ENCODE results near the gene TMEM179. TPM values are rescaled to one million over a fixed set of nuclear protein-coding genes. Genes with fewer than 3 reads are reported as not detected.

The TMEM179 gene
- total and polyA plus RNA-seq, 2 donors (not counting 1 experiment from before 2014, with no cell fraction given): not detected

- Histone ChIP-seq H3K27me3 (replicated peaks in 1 of 4; ENCODE audit: control extremely low read depth in 1 of 4, control insufficient read depth in 3 of 4, insufficient read depth in 4 of 4, low read length in 3 of 4) (peaks cover 0 to 5% (median 2%) of the 10 kb centered on the region in 4 experiments), H3K9me3 (ENCODE audit: control extremely low read depth in 1 of 3, control insufficient read depth in 2 of 3, insufficient read depth in 1 of 3, low read length in 2 of 3) (no peaks in the 10 kb centered on the region), H3K4me1 (ENCODE audit: control insufficient read depth in 2 of 2, insufficient read depth in 2 of 2, low read length in 2 of 2) (peaks cover 2 to 3% of the 10 kb centered on the region in 2 donors), H3K79me2 (ENCODE audit: control insufficient read depth, insufficient read depth, low read length) (no peaks in the 10 kb centered on the region), H3K9ac (ENCODE audit: low read length) (no peak overlapping the region), H2AFZ (ENCODE audit: insufficient read depth, low read depth, low read length, poor library complexity, severe bottlenecking) (no peak overlapping the region), H3K27ac (ENCODE audit: low read length in 2 of 2) (no peak overlapping the region), H3K4me3 (ENCODE audit: control extremely low read depth in 1 of 5, extremely low read depth in 1 of 5, insufficient read depth in 1 of 5, low read depth in 2 of 5, low read length in 4 of 5) (no peak overlapping the region), H3K36me3 (replicated peaks in 1 of 2; ENCODE audit: control extremely low read depth in 1 of 2, control insufficient read depth in 1 of 2, extremely low read depth in 1 of 2, insufficient read depth in 2 of 2, low read length in 1 of 2) (no peaks in the 10 kb centered on the region), H4K20me1 (ENCODE audit: control insufficient read depth, insufficient read depth, low read length, poor library complexity, severe bottlenecking) (no peaks in the 10 kb centered on the region), H3K4me2 (replicated peaks; ENCODE audit: low read depth, low read length, poor library complexity, severe bottlenecking) (no peak overlapping the region)
- H3K27me3 Mint-ChIP-seq: peaks cover 10% of the 10 kb centered on the region
- ATAC-seq (ENCODE audit: low read depth) (no peak), DNase-seq (no peak)
- TF ChIP-seq CTCF (IDR thresholded peaks at IDR 0.05) (no peak), EZH2 (IDR thresholded peaks at IDR 0.05; ENCODE audit: borderline replicate concordance, insufficient read depth, low read depth, low read length, poor library complexity, severe bottlenecking) (no peak)
- H3K27ac Mint-ChIP-seq: no peak overlapping the region
- no peaks in the 10 kb centered on the region for H3K9me3 Mint-ChIP-seq (ENCODE audit: insufficient read depth)
- 85% methylated on average over 12 of the region's 16 CpGs for WGBS (ENCODE audit: insufficient coverage)
- ChIA-PET POLR2A (no interaction called here), CTCF (no interaction called here)
- H3K4me3 Mint-ChIP-seq: no peak overlapping the region
- no peaks in the 10 kb centered on the region for H3K4me1 Mint-ChIP-seq
- intact Hi-C loops (cut with micrococcal nuclease): no loop called here
Observed at GRCh38 chr14:104558231-104559027, 46.1 kb downstream of the TMEM179 start.

GRCh38 chr14:104557766-104558165, 46.8 kb downstream of the TMEM179 start:
- POLR2A ChIA-PET: no interaction called here
- H4K20me1 ChIP-seq (ENCODE audit: control insufficient read depth, insufficient read depth, low read length, poor library complexity, severe bottlenecking): no peaks in the 10 kb centered on the region
- no peak overlapping the region for H3K27ac Mint-ChIP-seq
- H3K27me3 ChIP-seq (replicated peaks in 1 of 4; ENCODE audit: control extremely low read depth in 1 of 4, control insufficient read depth in 3 of 4, insufficient read depth in 4 of 4, low read length in 3 of 4): no peaks in the 10 kb centered on the region
- H3K36me3 ChIP-seq (replicated peaks in 1 of 2; ENCODE audit: control extremely low read depth in 1 of 2, control insufficient read depth in 1 of 2, extremely low read depth in 1 of 2, insufficient read depth in 2 of 2, low read length in 1 of 2): no peaks in the 10 kb centered on the region
- no peaks in the 10 kb centered on the region for H3K9me3 Mint-ChIP-seq (ENCODE audit: insufficient read depth)
- no peak for DNase-seq
- no peaks in the 10 kb centered on the region for H3K79me2 ChIP-seq (ENCODE audit: control insufficient read depth, insufficient read depth, low read length)
- H3K27ac ChIP-seq (ENCODE audit: low read length in 2 of 2): no peak overlapping the region
- H3K4me2 ChIP-seq (replicated peaks; ENCODE audit: low read depth, low read length, poor library complexity, severe bottlenecking): no peak overlapping the region
- WGBS (ENCODE audit: insufficient coverage): 100% methylated on average over 1 of the region's 1 CpG
- intact Hi-C loops (cut with micrococcal nuclease): no loop called here
- TF ChIP-seq EZH2 (IDR thresholded peaks at IDR 0.05; ENCODE audit: borderline replicate concordance, insufficient read depth, low read depth, low read length, poor library complexity, severe bottlenecking) (no peak), CTCF (IDR thresholded peaks at IDR 0.05) (no peak)
- H3K4me3 Mint-ChIP-seq: no peak overlapping the region
- H3K4me1 Mint-ChIP-seq: no peaks in the 10 kb centered on the region
- H3K9me3 ChIP-seq (ENCODE audit: control extremely low read depth in 1 of 3, control insufficient read depth in 2 of 3, insufficient read depth in 1 of 3, low read length in 2 of 3): no peaks in the 10 kb centered on the region
- peak; percentile 14 for ATAC-seq (ENCODE audit: low read depth)
- no peak overlapping the region for H3K4me3 ChIP-seq (ENCODE audit: control extremely low read depth in 1 of 5, extremely low read depth in 1 of 5, insufficient read depth in 1 of 5, low read depth in 2 of 5, low read length in 4 of 5)
- H3K27me3 Mint-ChIP-seq: peaks cover 10% of the 10 kb centered on the region
- H2AFZ ChIP-seq (ENCODE audit: insufficient read depth, low read depth, low read length, poor library complexity, severe bottlenecking): no peak overlapping the region
- CTCF ChIA-PET: no interaction called here
- no peaks in the 10 kb centered on the region for H3K4me1 ChIP-seq (ENCODE audit: control insufficient read depth in 2 of 2, insufficient read depth in 2 of 2, low read length in 2 of 2)
- no peak overlapping the region for H3K9ac ChIP-seq (ENCODE audit: low read length)

All from B cell (primary cell).